Cardiac septum (tissue), 1 donor: Measurements from ENCODE around the gene RNF144A. TPM values are rescaled to one million over a fixed set of nuclear protein-coding genes. Genes with fewer than 3 reads are reported as not detected.
"Not testable (repeated sequence)": the region's sequence is repeated elsewhere in the genome, so short reads cannot be mapped to it uniquely, and the experiment has no call there.

Experiments
- DNase-seq: peaks from one replicate; pipeline ENCODE4 v3.0.0-alpha.2; 2020; ENCODE audit warnings: low spot score
- intact Hi-C: fragments of 100-400 bp; cut with DNase I; formaldehyde crosslinking; loops from one replicate; pipeline ENCODE4 v1.14.0; 2022
- total RNA-seq: library from RNA; stranded (reverse); fragmentation: NEBNext Ultra II Directional; extraction: Animal tissue kit (Norgen Biotek cat#: 25700); gene quantifications from one replicate; pipeline ENCODE4 v1.2.1, GENCODE V29; 2021
- donor health status: DM: no; HTN: no; CAD: no.

Gene RNF144A
- total RNA-seq, 1 donor from 2014 or later = 11.7 TPM

DNA sequence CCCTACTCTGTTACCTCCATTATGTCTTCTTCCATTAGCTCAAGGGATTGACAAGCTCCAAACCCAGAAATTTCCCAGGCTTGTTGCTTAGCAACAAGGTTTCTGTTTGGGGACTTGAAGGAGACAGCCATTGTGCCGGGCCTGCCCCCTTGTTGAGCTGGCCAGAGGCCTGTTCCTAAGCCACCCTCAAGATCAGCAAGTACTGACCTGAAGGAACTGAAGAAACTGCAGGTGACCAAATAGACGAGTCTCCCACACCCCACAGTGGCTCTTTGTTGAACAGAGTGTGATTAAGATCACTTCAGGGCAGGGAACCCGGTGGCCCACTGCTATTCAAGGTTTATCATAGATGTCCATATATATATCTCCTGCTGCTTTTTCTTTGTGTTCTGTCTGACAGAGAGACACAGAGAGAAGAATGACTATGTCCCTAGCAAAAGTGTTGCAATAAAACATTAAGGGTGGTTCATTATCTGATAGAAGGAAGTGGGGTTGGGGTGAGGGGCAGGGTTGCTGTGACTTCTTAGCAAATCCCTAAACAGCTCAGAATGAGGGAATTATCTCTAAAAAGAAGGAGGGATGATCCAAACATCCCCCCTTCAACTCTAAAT is 69.2 kb downstream of the RNF144A start:
- intact Hi-C loops = loop anchor here (5.0 kb wide), 1 partner anchor 39 kb away; no protein-coding TSS in a partner anchor
- no peak for DNase-seq

DNA sequence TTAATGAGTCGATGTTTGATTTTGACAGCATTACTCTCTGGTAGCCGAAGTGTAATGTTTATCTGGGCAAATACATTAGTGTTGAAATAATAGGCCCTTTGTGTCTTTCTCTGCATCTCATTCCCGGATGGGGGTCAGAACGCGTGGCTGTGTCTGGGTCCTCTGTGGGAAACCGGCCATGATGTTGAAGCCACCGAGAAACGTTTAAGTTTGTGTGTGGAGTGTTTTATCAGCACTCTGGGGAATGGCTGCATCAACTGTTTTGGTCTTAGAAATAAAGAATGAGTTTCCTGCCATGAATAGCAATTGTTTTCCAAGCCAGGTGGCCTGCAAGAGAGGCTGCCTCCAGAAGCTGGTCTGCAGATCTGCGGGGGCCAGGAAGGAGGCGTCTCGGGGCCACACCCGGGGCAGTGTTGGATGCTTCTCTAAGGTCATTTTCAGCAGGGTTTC is 69.7 kb downstream of the RNF144A start:
- intact Hi-C loops = loop anchor here (5.0 kb wide), 1 partner anchor 40 kb away; no protein-coding TSS in a partner anchor

DNA sequence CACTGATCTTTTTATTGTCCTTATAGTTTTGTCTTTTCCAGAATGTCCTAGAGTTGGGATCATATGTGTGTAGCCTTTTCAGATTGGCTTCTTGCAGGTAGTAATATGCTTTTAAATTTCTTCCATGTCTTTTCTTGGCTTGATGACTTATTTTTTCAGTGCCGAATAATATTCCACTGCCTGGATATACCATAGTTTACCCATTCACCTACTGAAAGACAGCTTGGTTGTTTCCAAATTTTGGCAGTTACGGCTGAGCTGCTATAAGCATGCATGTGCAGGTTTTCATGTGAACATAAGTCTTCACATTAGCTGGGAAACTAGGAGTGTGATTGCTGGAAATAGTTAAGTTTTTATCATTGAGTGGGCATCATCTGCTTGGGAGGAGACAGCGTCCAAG is 73.7 kb downstream of the RNF144A start:
- intact Hi-C loops = no loop called here

More for the DNA sequence above, 69.7 kb downstream of the RNF144A start:
- DNase-seq = no peak

DNA sequence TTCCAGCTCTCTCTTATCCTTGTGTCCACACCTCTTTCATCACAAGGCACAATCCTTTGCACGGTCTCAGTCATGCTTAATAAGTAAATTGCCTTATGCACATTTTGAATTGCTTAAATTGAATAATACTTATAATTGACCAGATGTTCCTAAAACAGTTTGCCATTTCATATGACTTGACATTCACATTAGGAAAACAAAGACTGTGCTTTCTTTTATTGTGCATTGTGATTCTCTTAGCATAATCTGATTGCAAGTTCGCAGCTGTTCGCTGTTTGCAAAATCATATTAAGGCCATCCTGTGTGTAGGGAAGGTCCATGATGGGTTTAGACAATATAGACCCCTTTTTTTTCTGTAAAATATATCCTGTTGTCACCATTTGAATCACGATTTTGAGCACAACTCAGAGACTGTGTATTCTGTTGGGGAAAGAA is 75.6 kb downstream of the RNF144A start:
- intact Hi-C loops = loop anchor here (2.0 kb wide), 1 partner anchor 14 kb away; no protein-coding TSS in a partner anchor
- no peak for DNase-seq

More for the DNA sequence above, 73.7 kb downstream of the RNF144A start:
- DNase-seq = no peak

DNA sequence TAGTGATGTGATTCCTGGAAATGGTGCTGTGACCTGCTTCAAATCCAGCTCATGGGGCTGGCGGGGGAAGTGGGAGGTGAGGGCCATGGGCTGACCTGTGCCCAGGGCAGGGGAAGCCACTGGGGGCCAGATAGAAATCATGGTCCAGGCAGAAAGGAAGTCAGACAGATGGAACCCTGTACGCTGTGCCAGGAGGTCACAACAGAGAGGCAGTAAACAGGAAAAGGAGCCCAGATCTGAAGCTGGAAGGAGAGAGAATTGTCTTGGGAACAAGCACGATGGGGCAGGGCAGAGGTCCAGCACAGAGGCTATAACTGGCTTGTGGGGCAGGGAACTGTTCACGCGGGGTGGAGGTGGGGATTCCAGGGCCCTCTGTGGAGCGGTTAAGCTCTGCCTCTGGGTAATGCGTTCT is 76.0 kb downstream of the RNF144A start:
- no peak for DNase-seq
- intact Hi-C loops = loop anchor here (2.0 kb wide), 1 partner anchor 14 kb away; no protein-coding TSS in a partner anchor

DNA sequence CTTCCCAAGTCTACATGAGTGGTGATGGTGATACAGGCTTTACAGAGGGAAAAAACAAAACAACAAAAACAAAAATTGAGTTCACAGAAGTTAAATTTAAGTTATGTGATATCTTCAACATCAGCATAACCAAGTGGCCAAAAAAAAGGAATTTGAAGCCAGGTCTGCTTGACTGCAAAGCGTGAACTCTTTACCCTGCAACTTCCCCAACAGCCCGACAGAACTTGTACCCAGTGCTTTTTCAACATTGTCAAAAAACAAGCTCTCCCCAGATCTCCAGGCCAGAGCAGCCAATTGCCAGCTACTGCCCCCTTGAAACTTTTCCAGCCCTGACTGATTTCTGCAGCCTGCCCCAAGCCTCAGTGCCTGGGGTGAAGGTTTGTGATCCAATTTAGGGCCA is 76.7 kb downstream of the RNF144A start:
- intact Hi-C loops = loop anchor here (2.0 kb wide), 1 partner anchor 13 kb away; no protein-coding TSS in a partner anchor

DNA sequence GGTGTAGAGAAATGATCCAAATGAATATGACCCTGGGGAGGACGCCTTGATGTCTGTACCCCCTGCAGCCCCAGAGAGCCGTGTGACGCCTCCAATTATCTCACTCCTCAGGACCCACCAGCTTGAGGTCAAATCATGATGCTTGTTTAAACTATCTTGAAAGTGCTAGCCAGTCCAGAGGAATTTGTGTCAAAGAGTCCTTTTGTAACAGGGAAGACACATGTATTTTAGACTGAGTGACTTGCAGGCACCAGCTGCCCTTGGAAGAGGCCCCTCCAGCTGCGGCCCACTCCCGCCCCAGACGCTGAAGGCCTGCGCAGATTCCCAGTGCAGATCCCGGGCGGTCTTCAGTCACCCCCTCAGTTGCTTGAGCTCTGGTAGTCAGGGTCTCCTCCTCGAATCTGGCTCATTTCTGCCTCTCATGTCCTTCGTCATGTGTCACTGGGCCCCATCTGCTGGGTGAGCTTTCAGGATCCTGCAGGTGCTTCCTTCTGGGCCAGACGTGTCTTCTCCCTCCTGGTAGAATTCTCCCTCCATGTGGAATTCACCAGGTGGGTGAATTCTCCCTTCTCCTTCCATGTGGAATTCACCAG is 77.4 kb downstream of the RNF144A start:
- intact Hi-C loops = no loop called here
- no peak for DNase-seq

More for the DNA sequence above, 76.7 kb downstream of the RNF144A start:
- no peak for DNase-seq

DNA sequence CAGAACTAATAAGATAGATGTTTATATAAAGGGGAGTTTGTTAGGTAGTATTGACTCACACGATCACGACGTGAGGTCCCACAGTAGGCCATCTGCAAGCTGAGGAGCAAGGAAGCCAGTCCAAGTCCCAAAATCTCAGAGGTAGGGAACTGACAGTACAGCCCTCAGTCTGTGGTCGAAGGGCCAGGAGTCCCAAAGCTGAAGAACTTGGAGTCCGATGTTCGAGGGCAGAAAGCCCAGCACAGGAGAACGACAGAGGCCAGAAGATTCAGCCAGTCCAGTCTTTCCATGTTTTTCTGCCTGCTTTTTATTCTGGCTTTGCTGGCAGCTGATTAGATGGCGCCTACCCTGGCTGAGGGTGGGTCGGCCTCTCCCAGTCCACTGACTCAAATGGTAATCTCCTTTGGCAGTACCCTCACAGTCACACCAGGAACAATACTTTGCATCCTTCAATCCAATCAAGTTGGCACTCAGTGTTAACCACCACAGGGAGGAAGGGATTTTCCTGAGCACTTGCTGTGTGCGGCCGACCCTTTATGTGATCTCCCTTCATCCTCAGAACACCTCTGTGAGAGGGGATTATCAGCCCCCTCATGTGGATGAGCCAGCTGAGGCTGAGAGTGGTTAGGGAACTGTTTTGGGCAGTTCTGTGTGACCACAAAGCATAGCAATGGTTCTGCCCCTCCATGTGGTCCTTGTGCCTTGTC is 78.3 kb downstream of the RNF144A start:
- no peak for DNase-seq
- intact Hi-C loops = no loop called here

DNA sequence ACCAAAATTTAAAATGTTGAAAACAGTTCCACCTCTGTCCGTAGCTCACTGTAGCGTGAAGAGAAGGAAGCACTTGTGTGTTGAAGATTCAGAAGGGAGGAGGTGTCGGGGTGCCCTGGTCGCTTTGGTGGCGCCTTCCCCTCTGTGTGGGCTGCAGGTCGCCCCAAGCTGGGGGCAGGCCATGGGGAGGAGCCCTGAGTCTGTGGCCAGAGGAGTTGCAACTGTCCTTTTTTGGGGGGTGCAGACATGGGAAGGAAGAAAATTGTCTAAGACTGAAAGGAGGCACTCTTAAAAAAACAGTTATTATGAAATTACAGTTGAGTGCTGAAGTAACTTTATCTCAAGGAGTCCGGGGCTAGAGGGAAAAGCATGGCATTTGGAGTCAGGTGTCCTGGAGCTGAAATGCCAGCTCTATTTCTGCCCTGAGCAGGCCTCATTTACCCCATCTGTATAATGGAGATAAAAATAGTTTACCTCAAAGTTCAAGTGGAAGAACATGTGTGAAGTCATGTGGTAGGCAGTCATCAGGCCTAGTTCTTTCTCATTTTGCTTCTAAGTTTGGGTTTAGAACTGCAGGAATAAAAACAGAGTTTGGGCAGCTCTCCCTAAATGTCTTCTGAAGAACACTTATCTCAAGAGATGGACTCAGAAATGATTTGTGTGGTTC is 82.1 kb downstream of the RNF144A start:
- intact Hi-C loops = no loop called here
- DNase-seq = no peak

DNA sequence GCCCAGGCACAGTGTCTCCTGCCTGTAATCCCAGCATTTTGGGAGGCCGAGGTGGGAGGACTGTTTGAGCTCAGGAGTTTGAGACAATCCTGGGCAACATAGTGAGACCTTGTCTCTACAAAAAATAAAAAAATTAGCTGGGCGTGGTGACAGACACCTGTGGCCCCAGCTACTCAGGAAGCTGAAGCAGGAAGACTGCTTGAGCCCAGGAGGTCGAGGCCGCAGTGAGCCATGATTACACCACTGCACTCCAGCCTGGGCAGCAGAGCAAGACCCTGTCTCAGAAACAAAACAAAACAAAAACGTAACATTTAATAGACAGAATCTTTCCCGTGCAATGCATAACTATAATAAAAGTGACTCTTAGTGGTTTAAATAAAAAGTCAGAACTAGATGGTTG is 84.2 kb downstream of the RNF144A start:
- DNase-seq, intact Hi-C loops: not testable (repeated sequence)

DNA sequence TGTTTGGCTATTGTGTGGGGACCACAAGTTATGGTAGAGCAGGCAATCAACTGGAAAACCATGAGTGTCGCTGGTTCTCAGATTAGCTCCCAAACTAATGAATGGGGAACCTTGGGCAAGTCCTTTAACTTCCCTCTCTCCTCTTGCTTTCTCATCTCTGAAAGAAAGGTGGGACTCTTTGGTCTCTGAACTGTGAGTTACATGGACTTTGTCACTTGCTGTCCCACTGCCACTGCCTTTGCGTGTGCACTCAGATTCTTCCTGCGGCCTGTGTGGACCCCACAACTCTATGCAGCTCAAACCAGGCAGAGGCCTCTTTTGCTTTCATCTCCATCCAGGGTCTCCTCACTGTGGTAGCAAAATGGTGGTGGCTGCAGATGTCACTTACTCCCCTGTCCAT is 86.7 kb downstream of the RNF144A start:
- intact Hi-C loops = no loop called here
- no peak for DNase-seq

DNA sequence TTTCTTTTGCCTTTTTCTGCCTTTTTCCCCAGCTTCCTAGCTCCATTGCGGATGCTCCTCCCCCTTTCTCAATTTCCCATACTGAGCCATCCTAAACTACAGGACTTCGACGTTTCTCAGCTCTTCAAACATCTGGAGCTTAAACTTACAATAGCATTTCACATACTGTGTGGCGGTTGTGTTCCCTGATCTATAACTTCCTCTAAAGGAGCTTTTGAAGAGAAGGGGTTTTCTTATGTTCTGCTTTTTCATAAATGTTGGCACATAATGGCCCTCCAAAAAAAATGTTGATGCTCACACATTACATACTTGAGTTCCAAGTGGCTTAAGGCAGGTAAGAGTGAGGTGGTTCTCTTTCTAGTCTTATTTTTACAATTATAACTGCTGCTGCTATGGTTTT is 87.4 kb downstream of the RNF144A start:
- no peak for DNase-seq
- intact Hi-C loops = loop anchor here (5.0 kb wide), 1 partner anchor 87 kb away; the partner anchor contains the start of gene RNF144A

DNA sequence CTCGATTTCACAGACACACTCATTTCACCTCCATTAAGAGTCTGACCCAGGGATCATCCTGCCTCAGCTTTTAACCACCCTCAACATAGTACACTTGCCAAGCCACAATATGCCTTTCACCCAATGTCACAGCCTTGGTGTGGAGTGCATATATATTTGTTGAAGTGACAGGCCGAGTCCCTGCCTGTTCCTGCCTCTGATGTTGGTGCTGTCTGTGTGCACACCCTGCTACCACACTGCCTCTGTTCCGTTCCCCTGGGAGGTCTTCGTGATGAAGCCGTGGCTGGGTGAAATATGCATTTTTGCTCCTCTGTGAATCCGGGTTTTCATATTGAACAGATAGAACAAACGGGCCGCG is 90.3 kb downstream of the RNF144A start:
- intact Hi-C loops = loop anchor here (2.0 to 5.0 kb wide), 2 partner anchors 15 to 90 kb away; partner anchors contain the start of gene RNF144A
- DNase-seq = no peak

DNA sequence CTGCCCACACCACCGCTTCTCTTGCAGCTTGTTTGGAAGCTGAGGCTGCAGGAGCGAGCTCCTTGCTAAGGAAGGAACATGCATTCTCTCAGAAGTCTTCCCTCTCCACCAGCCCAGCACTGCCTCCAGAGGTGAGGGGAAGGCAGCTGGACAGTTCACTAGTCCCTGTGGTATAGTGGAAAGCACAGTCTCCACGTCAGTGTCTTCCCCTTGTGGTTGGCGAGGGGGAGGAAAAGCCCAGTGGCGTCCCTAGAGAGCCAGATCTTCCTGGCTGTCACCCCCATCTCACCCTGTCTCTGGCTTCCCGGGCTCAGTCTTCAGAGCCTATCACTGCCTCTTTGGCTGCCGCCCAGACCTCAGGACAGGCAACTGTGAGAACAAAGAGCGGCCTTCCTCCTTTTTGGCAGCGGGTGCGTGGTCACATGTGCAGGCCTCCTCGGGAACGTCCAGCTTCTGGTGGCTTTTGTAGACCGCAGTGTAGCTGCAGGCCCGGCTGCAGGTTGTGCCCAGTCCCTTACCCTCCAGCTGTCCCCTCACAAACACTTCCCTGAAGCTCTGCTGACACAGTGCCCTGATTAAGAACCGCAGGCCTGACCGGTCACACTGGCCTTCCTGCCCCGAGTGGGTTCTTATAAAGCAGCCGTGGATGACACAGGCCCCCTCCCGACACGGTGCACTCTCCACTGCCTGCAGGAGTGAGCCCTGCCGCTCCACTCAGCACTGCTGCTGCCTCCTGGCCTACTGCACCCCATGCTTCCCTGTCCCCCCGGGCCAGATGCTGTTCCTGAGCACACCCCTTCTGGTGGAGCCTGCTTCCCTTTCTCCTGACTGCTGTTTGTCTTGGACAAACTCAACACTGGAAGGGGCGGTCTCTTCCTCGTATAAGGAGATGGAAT is 90.9 kb downstream of the RNF144A start:
- DNase-seq = peak; percentile 96
- intact Hi-C loops = loop anchor here (2.0 to 5.0 kb wide), 2 partner anchors 15 to 91 kb away; partner anchors contain the start of gene RNF144A

DNA sequence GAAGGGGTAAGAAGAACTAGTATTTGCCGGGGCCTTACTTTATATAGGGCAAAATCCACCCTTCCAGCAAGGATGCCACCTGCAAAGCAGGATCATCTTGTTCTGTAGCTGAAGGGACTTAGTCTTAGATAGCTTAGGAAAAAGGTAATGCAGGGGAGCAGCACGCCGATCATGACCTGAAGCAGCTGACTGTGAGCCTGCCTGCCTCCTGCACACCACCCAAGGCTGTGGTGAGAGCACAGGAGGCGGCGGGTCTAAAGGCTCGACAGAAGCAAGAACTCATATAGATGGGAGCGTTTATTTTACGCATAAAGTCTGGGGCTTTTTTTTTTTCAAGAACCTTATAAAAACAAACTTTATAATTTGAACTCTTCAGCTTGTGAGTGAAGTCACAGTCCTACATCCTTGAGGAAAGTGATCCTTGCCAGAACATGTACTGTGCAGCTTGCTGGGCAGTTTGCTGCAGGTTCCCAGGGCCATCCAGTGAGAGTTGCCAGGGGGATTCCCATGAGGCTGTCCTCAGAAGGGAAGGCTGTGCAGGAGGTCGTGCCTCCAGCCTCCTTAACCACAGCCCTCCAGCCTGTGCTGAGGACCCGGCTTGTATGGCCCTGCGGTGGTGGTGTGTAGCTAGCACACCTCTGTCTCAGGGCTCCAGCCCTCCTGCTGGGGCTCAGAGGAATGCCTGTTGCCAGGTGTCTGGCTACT is 92.1 kb downstream of the RNF144A start:
- intact Hi-C loops = loop anchor here (5.0 kb wide), 1 partner anchor 92 kb away; the partner anchor contains the start of gene RNF144A
- no peak for DNase-seq

DNA sequence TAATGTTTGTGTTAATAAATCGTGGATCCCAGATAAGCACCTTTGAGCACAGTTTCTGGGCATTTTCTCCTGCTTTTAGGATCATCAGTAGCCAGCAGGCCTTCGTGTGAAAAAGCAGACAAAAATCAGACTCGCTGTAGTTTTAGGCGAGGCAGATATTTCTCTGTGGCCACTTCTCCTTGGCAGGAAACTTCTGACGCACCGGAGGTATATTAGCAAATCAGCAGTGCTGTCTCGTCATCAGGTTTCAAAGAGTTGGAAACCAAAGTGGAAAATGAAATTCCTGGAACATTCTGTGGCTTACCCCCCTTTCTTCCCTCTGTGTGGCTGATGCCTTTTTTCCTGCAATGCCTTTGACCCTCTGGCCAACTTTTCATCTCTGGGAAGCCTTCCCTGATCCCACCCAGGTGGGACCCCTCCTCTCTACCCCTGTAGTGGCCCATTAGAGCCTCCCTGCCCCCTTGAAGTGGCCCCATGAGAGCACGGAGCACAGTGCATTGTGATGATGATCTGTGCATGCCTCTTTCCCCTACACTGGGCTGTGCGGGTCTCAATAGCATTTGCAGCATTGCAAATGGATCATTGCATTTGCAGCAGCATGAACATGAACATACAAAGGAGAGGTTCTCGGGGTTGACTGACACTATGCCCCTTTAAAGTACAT is 93.3 kb downstream of the RNF144A start:
- intact Hi-C loops = no loop called here
- DNase-seq = no peak

DNA sequence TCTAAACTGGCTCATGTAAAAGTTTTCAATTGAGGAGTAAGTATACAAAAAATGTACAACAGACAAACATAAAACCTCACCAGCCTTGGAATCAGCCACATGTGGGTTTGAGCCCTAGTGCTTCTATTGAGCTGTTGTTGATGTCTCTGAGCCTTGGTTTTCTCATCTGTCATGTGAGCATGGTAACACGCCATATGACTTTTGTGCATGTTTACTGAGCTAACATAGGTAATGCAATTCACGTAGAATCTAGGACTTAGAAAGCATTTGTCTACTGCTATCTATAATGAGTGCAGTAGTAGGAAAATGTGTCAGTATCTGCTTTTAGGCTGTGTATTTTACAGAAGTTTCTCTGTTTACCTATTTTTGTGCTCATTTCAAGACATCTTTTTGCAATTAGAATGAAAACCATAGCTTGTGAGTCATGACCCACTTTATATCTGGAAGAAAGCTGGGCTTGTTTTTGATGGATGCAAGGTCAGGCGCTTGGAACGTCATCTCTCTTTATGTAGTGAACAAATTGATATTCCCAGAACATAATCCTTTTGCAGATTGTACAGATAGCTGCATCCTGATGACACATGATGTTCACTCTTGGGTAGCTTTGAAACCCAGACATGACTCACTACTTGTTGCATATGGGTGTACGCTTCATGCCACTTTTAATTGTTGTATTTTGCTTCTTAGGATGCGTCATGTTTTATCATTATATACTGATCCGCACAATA is 94.3 kb downstream of the RNF144A start:
- intact Hi-C loops = no loop called here
- no peak for DNase-seq
